Activated naive CD8-positive, alpha-beta T cell treated with anti-CD3 and anti-CD28 coated beads, Interleukin-2, amount 50 U/mL, for 24 hours (primary cell): ENCODE results near the gene SETD3.

Source experiments
- ATAC-seq: fragments of 150-1000 bp; cut with Tn5 transposase; one replicate; pipeline ENCODE4 v1.10.0; 2021
- DNase-seq: peaks from one replicate; pipeline ENCODE4 v3.0.0; 2021
- H3K27ac Mint-ChIP-seq: one replicate; pipeline ENCODE4 v1.8.0; 2021; ENCODE audit warnings: mild to moderate bottlenecking, mixed read lengths
- H3K27me3 Mint-ChIP-seq: one replicate; pipeline ENCODE4 v1.8.0; 2021; ENCODE audit warnings: mixed read lengths
- H3K36me3 Mint-ChIP-seq: one replicate; pipeline ENCODE4 v1.8.0; 2021; ENCODE audit warnings: low read depth, mixed read lengths
- H3K4me1 Mint-ChIP-seq: one replicate; pipeline ENCODE4 v1.8.0; 2021; ENCODE audit warnings: mixed read lengths
- H3K4me3 Mint-ChIP-seq: one replicate; pipeline ENCODE4 v1.8.0; 2021; ENCODE audit warnings: mild to moderate bottlenecking, moderate library complexity, mixed read lengths
- H3K9me3 Mint-ChIP-seq: one replicate; pipeline ENCODE4 v1.8.0; 2021; ENCODE audit warnings: mixed read lengths

SETD3 gene

GRCh38 chr14:99436247-99437180 lies 44.1 kb downstream of the SETD3 start:
- peak; percentile 47 for ATAC-seq
- H3K4me3 Mint-ChIP-seq, result no peak overlapping the region

GRCh38 chr14:99435327-99435726 lies 45.3 kb downstream of the SETD3 start:
- H3K36me3 Mint-ChIP-seq, result peaks cover 39% of the 10 kb centered on the region
- H3K27ac Mint-ChIP-seq, result no peak overlapping the region
- no peak for ATAC-seq

More at GRCh38 chr14:99436247-99437180, 44.1 kb downstream of the SETD3 start:
- no peak for DNase-seq
- Mint-ChIP-seq H3K27ac (peak overlapping the region; percentile 23), H3K27me3 (no peaks in the 10 kb centered on the region), H3K36me3 (peaks cover 33% of the 10 kb centered on the region), H3K4me1 (peaks cover 21% of the 10 kb centered on the region), H3K9me3 (no peaks in the 10 kb centered on the region)

GRCh38 chr14:99432485-99432884 lies 48.2 kb downstream of the SETD3 start:
- H3K27me3 Mint-ChIP-seq, result no peaks in the 10 kb centered on the region
- no peak overlapping the region for H3K4me3 Mint-ChIP-seq
- ATAC-seq (no peak), DNase-seq (no peak)
- H3K9me3 Mint-ChIP-seq, result peaks cover 10% of the 10 kb centered on the region
- no peak overlapping the region for H3K27ac Mint-ChIP-seq
- H3K4me1 Mint-ChIP-seq, result peaks cover 18% of the 10 kb centered on the region
- H3K36me3 Mint-ChIP-seq, result peaks cover 57% of the 10 kb centered on the region

More at GRCh38 chr14:99435327-99435726, 45.3 kb downstream of the SETD3 start:
- Mint-ChIP-seq H3K27me3 (no peaks in the 10 kb centered on the region), H3K4me1 (peaks cover 21% of the 10 kb centered on the region), H3K9me3 (no peaks in the 10 kb centered on the region), H3K4me3 (no peak overlapping the region)
- DNase-seq, result no peak

DNA sequence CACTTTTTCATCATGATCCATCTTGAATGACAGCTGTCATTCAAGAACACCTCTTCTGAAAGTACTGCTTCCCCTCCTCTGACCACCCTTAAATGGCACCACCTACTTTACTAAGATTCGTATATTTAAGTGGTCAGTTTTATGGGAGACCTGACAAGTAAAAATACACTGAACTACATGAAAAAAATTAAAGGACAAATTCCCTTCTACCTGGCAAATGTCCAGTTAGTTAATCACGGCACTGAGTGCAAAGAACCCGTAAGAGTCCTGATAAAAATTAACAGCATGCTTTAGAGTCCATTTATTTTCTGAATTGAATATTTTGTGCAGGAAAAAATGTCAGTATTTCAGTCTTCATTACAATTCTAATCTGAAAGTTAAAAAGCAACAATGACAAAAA lies 48.7 kb downstream of the SETD3 start:
- Mint-ChIP-seq H3K4me1 (peaks cover 13% of the 10 kb centered on the region), H3K4me3 (no peak overlapping the region), H3K9me3 (peaks cover 10% of the 10 kb centered on the region), H3K36me3 (peaks cover 56% of the 10 kb centered on the region), H3K27me3 (no peaks in the 10 kb centered on the region), H3K27ac (no peak overlapping the region)
- DNase-seq (no peak), ATAC-seq (no peak)

DNA sequence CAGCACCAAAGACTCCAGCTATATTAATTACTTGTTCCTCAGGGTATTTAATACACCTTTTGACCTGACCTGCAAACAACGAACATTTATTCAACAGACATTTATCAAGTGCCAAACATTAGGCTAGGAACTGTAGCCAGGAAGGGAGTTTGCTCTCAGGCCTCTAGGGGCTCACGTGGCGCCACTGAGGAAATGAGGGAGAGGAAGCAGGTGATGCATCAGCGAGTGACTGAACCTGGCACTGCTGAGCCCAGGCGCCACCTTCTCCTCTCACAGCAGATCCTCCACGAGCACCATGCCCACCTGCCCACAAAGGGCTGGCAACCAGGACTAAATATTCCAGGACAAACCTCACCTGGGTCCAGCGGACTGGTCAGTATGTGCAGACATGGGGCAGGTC lies 50.2 kb downstream of the SETD3 start:
- peaks cover 10% of the 10 kb centered on the region for H3K9me3 Mint-ChIP-seq
- H3K27ac Mint-ChIP-seq, result no peak overlapping the region
- no peaks in the 10 kb centered on the region for H3K4me1 Mint-ChIP-seq
- H3K4me3 Mint-ChIP-seq, result no peak overlapping the region
- ATAC-seq, result peak; percentile 54
- peaks cover 49% of the 10 kb centered on the region for H3K36me3 Mint-ChIP-seq
- no peaks in the 10 kb centered on the region for H3K27me3 Mint-ChIP-seq
- DNase-seq, result peak; percentile 29

DNA sequence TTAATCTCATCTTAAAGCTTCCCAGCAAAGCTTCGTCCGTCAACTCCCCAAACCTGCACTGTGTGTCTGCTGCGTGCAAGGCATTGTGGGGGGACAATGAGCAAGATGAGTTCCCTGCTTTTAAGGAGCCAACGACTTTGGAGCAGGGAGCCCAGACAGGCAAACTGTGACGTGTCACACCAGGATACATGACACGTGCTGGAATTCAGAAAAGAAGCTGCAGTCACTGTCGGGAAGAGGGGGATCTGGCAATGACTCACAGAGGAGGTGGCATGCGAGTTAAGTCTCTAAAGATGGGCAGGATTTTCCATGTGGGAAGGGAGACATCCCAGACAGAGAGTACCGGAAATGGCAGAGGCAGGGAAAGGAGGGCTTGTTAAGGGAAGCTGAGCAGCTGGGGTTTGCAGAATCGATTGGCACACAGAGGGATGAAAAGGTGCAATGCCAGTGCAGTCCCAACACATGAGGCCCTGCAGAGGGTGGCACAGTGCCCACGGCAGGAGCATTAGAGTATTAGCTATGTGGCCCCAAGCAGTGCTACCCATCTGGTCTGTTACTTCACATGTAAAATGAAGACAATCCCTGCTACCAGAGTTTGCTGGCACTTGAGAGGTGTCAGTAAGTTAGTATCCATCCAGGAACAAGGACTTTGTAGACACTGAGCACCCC lies 52.9 kb downstream of the SETD3 start:
- H3K27me3 Mint-ChIP-seq, result no peaks in the 10 kb centered on the region
- ATAC-seq (no peak), DNase-seq (no peak)
- no peaks in the 10 kb centered on the region for H3K4me1 Mint-ChIP-seq
- peaks cover 10% of the 10 kb centered on the region for H3K9me3 Mint-ChIP-seq
- H3K4me3 Mint-ChIP-seq, result no peak overlapping the region
- H3K27ac Mint-ChIP-seq, result no peak overlapping the region
- H3K36me3 Mint-ChIP-seq, result peaks cover 36% of the 10 kb centered on the region

- ATAC-seq, result no peak
- Mint-ChIP-seq H3K27me3 (no peaks in the 10 kb centered on the region), H3K9me3 (peaks cover 10% of the 10 kb centered on the region), H3K4me1 (no peaks in the 10 kb centered on the region), H3K36me3 (peaks cover 34% of the 10 kb centered on the region), H3K4me3 (no peak overlapping the region), H3K27ac (no peak overlapping the region)
- no peak for DNase-seq
Observed at GRCh38 chr14:99426813-99427346, 53.8 kb downstream of the SETD3 start.

DNA sequence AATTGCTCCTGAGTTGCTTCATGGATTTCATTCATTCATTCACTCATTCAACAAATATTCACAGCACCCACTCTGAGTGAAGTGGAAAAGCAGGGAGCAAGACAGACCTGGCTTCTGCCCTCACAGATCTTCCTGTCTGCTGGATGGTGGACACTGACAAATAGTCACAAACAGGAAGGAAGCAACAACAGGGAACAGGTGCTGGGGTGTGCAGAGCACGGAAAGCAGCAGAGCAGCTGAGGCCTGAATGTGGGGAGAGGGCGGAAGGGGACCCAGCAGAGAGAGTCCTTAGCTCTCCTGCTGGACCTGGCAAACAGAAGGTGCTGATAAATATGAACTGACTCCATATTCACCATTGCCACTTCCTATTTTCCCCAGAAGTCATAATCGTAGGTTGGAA lies 54.4 kb downstream of the SETD3 start:
- Mint-ChIP-seq H3K36me3 (peaks cover 34% of the 10 kb centered on the region), H3K4me3 (no peak overlapping the region), H3K4me1 (no peaks in the 10 kb centered on the region), H3K9me3 (peaks cover 10% of the 10 kb centered on the region), H3K27me3 (no peaks in the 10 kb centered on the region), H3K27ac (peak overlapping the region; percentile 21)
- DNase-seq, result no peak
- no peak for ATAC-seq

GRCh38 chr14:99425272-99425681 lies 55.4 kb downstream of the SETD3 start:
- H3K36me3 Mint-ChIP-seq, result peaks cover 26% of the 10 kb centered on the region
- no peak for DNase-seq
- ATAC-seq, result no peak
- no peak overlapping the region for H3K27ac Mint-ChIP-seq
- H3K4me3 Mint-ChIP-seq, result no peak overlapping the region
- H3K4me1 Mint-ChIP-seq, result no peaks in the 10 kb centered on the region
- peaks cover 10% of the 10 kb centered on the region for H3K9me3 Mint-ChIP-seq
- H3K27me3 Mint-ChIP-seq, result no peaks in the 10 kb centered on the region

GRCh38 chr14:99424306-99424877 lies 56.3 kb downstream of the SETD3 start:
- Mint-ChIP-seq H3K4me3 (no peak overlapping the region), H3K27ac (peak overlapping the region; percentile 18), H3K9me3 (peaks cover 8% of the 10 kb centered on the region), H3K36me3 (peaks cover 21% of the 10 kb centered on the region), H3K4me1 (no peaks in the 10 kb centered on the region), H3K27me3 (no peaks in the 10 kb centered on the region)
- ATAC-seq (no peak), DNase-seq (no peak)

DNA sequence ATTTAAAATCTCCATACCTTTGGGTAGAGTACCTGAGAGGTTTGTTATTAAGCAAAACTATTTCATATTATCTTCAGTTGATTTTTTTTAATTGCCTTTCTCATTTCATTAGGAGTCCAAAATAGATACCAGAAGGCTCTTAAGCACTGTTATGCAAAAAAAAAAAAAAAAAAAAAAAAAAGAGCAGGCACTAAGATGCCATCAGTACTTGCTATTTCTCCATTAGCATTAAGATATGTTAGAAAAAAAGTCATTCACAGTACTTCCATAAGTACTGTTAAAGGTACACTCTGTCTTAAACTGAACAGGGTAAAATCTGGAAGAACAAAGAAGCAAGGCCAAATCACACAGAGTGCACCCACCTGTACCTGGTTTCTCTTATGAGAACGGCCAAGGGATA lies 57.2 kb downstream of the SETD3 start:
- Mint-ChIP-seq H3K27ac (no peak overlapping the region), H3K4me3 (no peak overlapping the region)

GRCh38 chr14:99422228-99423010 lies 58.2 kb downstream of the SETD3 start:
- peaks cover 2% of the 10 kb centered on the region for H3K36me3 Mint-ChIP-seq
- H3K27me3 Mint-ChIP-seq, result no peaks in the 10 kb centered on the region

More for the DNA sequence above, 57.2 kb downstream of the SETD3 start:
- H3K36me3 Mint-ChIP-seq, result peaks cover 11% of the 10 kb centered on the region
- no peaks in the 10 kb centered on the region for H3K27me3 Mint-ChIP-seq
- peaks cover under 1% of the 10 kb centered on the region for H3K4me1 Mint-ChIP-seq
- no peaks in the 10 kb centered on the region for H3K9me3 Mint-ChIP-seq
- no peak for ATAC-seq
- DNase-seq, result no peak

GRCh38 chr14:99420711-99421110 lies 59.9 kb downstream of the SETD3 start:
- DNase-seq, result no peak
- H3K27ac Mint-ChIP-seq, result no peak overlapping the region
- no peak overlapping the region for H3K4me3 Mint-ChIP-seq
- H3K4me1 Mint-ChIP-seq, result peaks cover 2% of the 10 kb centered on the region
- ATAC-seq, result no peak
- no peaks in the 10 kb centered on the region for H3K9me3 Mint-ChIP-seq
- no peaks in the 10 kb centered on the region for H3K27me3 Mint-ChIP-seq
- no peaks in the 10 kb centered on the region for H3K36me3 Mint-ChIP-seq

More at GRCh38 chr14:99422228-99423010, 58.2 kb downstream of the SETD3 start:
- DNase-seq, result no peak
- H3K4me1 Mint-ChIP-seq, result peaks cover 2% of the 10 kb centered on the region
- no peak for ATAC-seq
- no peak overlapping the region for H3K27ac Mint-ChIP-seq
- H3K9me3 Mint-ChIP-seq, result no peaks in the 10 kb centered on the region
- no peak overlapping the region for H3K4me3 Mint-ChIP-seq

- Mint-ChIP-seq H3K9me3 (no peaks in the 10 kb centered on the region), H3K27me3 (no peaks in the 10 kb centered on the region), H3K27ac (no peak overlapping the region), H3K36me3 (no peaks in the 10 kb centered on the region), H3K4me1 (peaks cover 8% of the 10 kb centered on the region), H3K4me3 (no peak overlapping the region)
- ATAC-seq (no peak), DNase-seq (no peak)
Observed at GRCh38 chr14:99419905-99420304, 60.8 kb downstream of the SETD3 start.
